SIG-M5 (cell line): ENCODE results near the gene FBXW2.
"Not testable (repeated sequence)": the region's sequence is repeated elsewhere in the genome, so short reads cannot be mapped to it uniquely, and the experiment has no call there.

Experiments used
- DNase-seq: peaks from one replicate; lab custom pipeline; 2025; lab: John Stamatoyannopoulos, UW

The FBXW2 gene

DNA sequence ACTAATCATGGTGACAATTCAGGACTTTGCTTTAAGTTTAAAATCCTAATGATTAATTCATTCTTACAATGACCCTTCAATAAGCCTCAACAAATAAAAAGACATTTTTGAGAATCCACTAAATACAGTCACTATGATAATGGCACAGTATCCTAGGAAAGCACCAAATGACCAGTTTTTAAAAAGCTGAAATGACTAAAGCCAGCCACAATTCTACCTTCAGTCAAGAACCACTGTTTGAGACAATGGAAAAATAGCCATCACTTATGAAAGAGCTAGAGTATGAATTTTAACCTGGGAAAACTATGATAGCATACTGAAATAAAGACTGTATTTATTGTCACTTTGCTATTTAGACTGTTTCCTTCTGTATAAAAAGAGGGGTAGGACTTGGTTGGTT is 14.0 kb downstream of the FBXW2 start:
- no peak for DNase-seq

GRCh38 chr9:120778758-120779157 is 14.5 kb downstream of the FBXW2 start:
- no peak for DNase-seq

DNA sequence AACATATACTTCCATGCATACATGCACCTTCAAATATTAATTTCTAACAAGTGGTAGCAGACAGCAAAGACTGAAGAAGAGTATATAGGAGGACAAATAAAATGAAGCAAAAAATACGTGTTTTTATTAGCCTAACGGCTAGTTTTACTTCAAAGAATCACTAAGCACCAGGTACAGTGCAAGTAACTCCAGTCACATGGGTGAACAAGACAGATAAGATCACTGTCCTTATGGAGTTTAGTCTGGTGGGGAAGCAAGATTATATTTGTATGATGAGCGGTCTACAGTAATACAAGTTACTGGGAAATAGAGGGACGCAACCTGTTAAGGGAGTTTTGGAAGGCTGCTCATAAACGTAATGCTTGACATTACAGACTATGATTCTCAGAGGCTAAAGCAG is 16.0 kb downstream of the FBXW2 start:
- no peak for DNase-seq

GRCh38 chr9:120776788-120777187 is 16.4 kb downstream of the FBXW2 start:
- no peak for DNase-seq

- no peak for DNase-seq
These were observed 17.4 kb downstream of the FBXW2 start for GRCh38 chr9:120775859-120776258.

DNA sequence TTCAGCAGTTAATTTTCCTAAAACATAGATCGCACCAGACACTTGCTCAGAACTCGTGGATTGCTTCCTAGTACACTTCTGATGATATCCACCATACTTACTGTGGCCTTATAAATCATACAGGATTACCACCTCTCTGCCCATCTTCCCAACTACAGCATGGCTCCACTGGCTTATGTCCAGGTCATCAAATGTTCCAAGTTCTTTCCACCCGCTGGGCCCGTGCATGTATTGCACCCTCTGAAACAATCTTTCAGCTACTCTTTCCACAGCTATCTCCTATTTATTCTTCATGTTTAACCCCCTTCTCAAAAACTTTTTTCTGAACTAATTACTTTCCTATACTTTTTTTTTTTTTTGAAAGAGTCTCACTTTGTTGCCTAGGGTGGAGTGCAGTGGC is 18.5 kb downstream of the FBXW2 start:
- DNase-seq = no peak

DNA sequence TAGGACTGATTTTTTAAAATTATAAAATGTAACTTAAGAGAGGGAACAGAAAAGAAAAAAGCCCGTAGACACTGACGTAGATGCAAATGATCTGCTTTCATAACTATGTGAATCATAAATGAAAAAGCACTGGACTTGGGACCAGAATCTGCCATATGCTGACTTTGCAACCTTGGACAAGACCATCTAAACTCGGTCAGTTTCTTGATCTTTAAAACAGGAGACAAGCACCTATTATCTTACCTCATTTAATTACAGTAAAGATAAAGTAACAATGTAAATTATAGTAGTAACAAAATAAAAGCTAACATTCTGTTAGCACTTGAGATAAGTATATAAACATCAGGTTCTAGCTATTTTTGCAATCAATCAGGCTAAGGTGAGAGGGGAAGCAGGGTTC is 20.0 kb downstream of the FBXW2 start:
- no peak for DNase-seq

DNA sequence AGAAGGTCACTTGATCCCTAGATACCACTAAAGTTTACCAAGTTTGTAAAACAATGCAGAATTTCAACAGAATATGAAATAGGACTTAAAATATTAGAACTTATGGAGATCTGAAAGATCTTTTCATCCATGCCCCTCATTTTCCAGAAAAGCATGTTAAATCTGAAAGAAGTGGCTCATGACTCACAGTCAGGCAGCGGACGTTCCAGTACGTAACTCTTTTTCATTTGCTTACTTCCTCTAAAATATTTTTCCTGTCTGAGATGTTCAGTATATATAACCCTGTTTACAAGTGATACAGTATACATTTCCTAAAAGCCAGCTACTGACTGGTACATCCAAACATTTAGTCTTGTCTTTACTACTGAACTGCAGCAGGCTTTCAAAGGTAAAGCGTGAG is 22.3 kb downstream of the FBXW2 start:
- no peak for DNase-seq

DNA sequence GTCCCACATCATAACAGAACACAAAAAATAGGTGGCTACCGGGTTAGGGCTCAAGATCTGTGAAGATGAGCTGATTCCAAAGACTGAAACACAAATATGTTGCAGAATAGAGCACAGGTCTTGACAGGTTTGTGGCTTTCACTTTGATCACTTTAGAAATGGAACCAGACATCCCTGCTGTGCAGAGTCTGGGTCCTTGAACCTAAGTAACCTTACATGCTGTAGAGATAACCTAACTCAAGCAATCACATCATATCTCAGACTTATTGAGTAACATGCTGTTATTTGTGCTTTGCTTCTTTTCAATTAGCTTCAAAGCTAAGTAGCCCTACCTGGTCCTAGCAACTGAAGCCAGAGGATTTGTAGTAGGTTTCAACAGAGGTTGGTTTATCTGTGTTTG is 24.3 kb downstream of the FBXW2 start:
- no peak for DNase-seq

DNA sequence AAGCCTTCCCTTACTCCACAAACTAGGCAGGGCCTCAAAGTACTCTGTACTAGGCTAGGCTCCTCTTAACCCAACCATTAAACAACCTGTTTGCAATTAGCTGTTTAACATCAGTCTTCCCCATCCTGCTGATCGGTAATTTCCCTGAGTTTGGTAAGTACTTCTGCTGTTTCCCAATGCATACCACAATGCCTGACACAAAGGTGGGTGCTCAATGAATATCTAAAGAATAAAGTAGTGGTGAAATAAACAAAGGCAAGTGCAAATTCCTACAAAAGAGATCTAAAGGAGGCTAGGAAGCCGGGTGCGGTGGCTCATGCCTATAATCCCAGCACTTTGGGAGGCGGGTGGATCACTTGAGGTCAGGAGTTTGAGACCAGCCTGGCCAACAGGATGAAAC is 25.0 kb downstream of the FBXW2 start:
- DNase-seq = no peak

- DNase-seq = no peak
These were observed 25.8 kb downstream of the FBXW2 start for GRCh38 chr9:120767451-120767850.

GRCh38 chr9:120765910-120766425 is 27.2 kb downstream of the FBXW2 start:
- DNase-seq = no peak

- no peak for DNase-seq
These were observed 28.7 kb downstream of the FBXW2 start for GRCh38 chr9:120764476-120764875.

DNA sequence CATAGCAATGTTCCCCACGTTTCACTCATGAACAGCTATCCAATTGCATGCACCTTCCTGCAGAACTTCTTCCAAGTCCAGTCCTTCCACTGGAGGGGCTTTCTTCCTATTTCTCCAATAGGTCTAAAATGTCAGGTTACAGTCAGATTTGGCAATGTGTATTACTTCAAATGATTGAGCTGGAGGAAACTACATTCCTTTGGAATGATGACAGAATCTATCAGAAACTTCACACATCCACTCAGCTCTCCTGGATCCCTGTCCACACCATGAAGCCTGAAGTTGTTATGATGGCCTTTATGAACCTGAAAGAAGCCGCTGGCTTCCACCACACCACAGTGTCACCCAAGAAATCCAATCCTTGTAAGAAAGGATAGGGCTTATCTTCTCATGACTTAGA is 32.2 kb downstream of the FBXW2 start:
- no peak for DNase-seq

DNA sequence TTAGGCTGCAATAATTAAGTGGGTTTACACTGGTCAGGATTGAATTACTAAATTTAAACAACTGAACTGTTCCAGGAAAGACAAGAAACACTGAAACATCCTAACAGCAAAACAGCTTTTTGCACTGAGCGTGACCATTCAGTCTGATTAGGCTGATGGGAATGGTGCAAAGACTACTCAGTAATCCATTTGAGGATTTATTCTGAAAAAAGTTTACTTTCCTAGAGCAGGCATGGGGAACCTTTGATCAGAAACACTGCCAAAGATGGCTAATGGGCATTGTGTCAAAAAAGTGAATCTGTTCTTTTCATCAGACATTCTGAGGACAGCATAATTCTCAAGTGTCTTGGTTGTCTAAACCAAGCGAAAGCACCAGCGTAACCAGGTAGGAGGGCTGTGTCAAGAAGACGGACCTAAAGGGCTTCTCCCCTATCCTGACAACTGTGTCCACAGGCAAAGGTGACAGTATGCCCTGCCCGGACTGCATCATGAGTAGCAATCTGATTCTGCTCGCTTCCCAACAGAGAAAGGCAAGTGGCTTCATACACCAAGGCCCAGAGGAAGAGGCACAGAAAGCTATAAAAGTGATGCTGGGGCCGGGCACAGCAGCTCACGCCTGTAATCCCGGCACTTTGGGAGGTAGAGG is 33.3 kb downstream of the FBXW2 start:
- no peak for DNase-seq

DNA sequence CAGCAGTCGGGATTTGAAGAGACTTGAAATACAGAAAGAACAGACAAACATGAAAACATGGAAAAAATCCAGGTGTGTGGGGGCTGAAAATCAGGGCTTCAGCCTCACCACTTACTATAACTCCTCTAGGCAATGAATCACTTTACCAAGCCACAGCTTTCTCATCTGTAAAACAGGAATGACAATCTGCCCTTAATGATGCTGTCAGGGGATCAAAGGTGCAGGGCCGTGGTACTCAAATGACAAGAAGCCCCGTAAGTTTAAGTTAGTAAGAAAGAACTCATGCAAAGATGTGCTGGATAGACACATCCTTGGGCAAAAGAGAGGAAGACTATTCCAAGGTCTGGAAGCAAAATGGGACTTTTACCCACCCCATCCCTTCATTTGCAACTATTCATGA is 34.7 kb downstream of the FBXW2 start:
- DNase-seq = no peak

DNA sequence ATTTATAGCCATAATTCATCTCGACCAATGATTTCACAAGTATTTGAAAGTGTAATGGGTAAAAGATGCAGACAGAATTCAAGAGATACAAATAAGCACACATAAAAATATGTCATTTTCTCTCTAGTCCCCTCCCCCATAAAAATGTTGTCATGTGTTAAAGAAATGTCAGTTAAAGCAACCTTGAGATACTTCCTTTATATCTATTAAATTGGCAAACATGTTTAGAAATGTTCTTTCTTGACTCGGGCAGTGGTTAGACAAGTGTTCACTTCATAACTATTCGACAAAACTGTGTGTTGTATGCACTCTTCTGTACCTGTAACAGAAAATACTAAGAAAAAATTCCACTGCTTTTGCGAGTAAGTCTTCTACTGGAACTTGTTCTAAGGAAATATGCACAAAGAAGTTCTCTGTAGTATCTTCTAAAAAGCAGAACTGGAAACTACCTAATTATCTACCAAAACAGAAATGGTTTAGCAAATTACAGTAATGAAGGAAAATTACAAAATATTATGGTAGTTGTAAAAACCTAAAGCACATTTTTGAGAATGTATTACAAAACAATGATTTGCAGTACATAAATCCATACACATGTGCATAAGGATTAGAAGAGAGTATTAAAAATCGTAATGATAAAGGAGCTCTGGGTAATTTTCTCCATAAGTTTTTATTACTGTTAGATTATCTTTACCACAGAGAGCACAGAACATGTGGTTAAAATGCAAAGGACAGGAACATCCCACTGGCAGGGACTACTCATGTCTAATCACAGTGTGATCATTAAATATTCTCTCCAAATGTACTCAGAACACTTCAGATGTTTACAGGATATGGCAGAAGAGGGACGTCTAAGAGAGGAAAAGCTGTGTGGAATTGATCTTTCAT is 35.9 kb downstream of the FBXW2 start:
- no peak for DNase-seq

GRCh38 chr9:120756531-120756930 is 36.7 kb downstream of the FBXW2 start:
- DNase-seq = no peak

GRCh38 chr9:120755810-120756434 is 37.3 kb downstream of the FBXW2 start:
- DNase-seq = no peak

DNA sequence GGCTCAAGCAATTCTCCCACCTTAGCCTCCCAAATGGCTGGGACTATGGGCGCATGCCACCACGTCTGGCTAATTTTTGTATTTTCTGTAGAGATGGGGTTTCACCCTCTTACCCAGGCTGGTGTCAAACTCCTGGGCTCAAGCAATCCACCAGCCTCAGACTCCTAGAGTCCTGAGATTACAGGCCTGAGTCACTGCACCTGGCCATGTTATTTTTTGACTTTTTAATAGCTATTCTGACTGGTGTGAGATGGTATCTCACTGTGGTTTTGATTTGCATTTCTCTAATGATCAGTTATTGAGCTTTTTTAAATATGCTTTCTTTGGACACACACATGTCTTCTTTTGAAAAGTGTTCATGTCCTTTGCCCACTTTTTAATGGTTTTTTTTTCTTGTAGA is 38.2 kb downstream of the FBXW2 start:
- no peak for DNase-seq

DNA sequence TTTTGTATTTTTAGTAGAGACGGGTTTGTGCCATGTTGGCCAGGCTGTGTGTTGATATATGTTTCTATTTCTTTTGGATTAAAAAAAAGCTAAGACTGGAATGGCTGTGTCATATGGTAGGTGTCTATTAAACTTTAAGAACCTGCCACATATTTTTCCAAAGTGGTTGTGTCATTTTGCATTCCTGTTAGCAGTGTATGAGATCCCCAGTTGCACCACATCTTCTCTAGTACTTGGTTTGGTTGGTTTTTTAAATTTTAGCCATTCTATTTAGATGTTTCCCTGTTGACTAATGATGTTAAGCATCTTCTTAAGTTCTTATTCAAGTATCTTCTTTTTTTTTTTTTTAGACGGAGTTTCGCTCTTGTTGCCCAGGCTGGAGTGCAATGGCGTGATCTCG is 42.8 kb downstream of the FBXW2 start:
- no peak for DNase-seq

- DNase-seq = not testable (repeated sequence)
These were observed 46.9 kb downstream of the FBXW2 start for GRCh38 chr9:120746366-120746765.

GRCh38 chr9:120745278-120745677 is 47.9 kb downstream of the FBXW2 start:
- DNase-seq = no peak
